Liver (tissue), 9 donors: ENCODE measurements around the gene ECPAS. TPM values are rescaled to one million over a fixed set of nuclear protein-coding genes. Genes with fewer than 3 reads are reported as not detected.

Source experiments
- DNase-seq: peaks from one replicate; pipeline ENCODE4 v3.0.0-alpha.2; 2017; ENCODE audit warnings: low spot score
- H3K27ac ChIP-seq, 2 donors: one replicate each; pipeline ENCODE4 v1.7.0; 2013; ENCODE audit warnings: inconsistent platforms in 2 of 2, low read length in 2 of 2, control low read depth in 1 of 2, low read depth in 1 of 2, mild to moderate bottlenecking in 1 of 2
- H3K27me3 ChIP-seq, 4 donors: one replicate each; pipeline versions ENCODE4 v1.6.1 to v1.7.0; 2013; ENCODE audit warnings: low read length in 3 of 4, inconsistent platforms in 1 of 4, mild to moderate bottlenecking in 1 of 4, moderate library complexity in 1 of 4; ENCODE audit not compliant: control insufficient read depth in 4 of 4, insufficient read depth in 4 of 4
- H3K36me3 ChIP-seq, 4 donors: one replicate each; pipeline versions ENCODE4 v1.6.1 to v1.7.0; 2013; ENCODE audit warnings: low read length in 3 of 4, mild to moderate bottlenecking in 3 of 4, low read depth in 1 of 4, moderate library complexity in 1 of 4; ENCODE audit not compliant: control insufficient read depth in 4 of 4, insufficient read depth in 3 of 4
- H3K4me1 ChIP-seq, 4 donors: one replicate each; pipeline versions ENCODE4 v1.6.1 to v1.7.0; 2013; ENCODE audit warnings: low read length in 3 of 4, mild to moderate bottlenecking in 3 of 4, moderate library complexity in 1 of 4; ENCODE audit not compliant: control insufficient read depth in 4 of 4, insufficient read depth in 4 of 4
- H3K4me3 ChIP-seq, 3 donors: one replicate each; pipeline versions ENCODE4 v1.6.1 to v1.7.0; 2013; ENCODE audit warnings: low read length in 3 of 3, control low read depth in 1 of 3, low read depth in 1 of 3, mild to moderate bottlenecking in 1 of 3
- H3K9ac ChIP-seq, 2 donors: one replicate each; pipeline ENCODE4 v1.7.0; 2013; ENCODE audit warnings: low read length in 2 of 2, mild to moderate bottlenecking in 2 of 2, moderate library complexity in 2 of 2, control low read depth in 1 of 2, low read depth in 1 of 2
- H3K9me3 ChIP-seq, 4 donors: one replicate each; pipeline versions ENCODE4 v1.6.1 to v1.7.0; 2013; ENCODE audit warnings: low read length in 3 of 4; ENCODE audit not compliant: control insufficient read depth in 4 of 4
- FOXA1 ChIP-seq: IDR thresholded peaks from 2 replicates; pipeline ENCODE4 v1.6.1; 2016; ENCODE audit warnings: antibody characterized with exemption
- FOXA2 ChIP-seq: IDR thresholded peaks from 2 replicates; pipeline ENCODE4 v1.6.1; 2016; ENCODE audit warnings: antibody characterized with exemption
- HNF4A ChIP-seq, 2 donors: conservative IDR thresholded peaks; 2 replicates each; pipeline ENCODE4 v1.6.1; 2016; ENCODE audit warnings: antibody characterized with exemption in 2 of 2, mild to moderate bottlenecking in 2 of 2
- HNF4G ChIP-seq: IDR thresholded peaks from 2 replicates; pipeline ENCODE4 v1.6.1; 2016; ENCODE audit warnings: antibody characterized with exemption
- JUND ChIP-seq, 2 donors: IDR thresholded peaks; 2 replicates each; pipeline ENCODE4 v1.6.1; 2016; ENCODE audit warnings: antibody characterized with exemption in 2 of 2
- NR2F2 ChIP-seq: IDR thresholded peaks from 2 replicates; pipeline ENCODE4 v1.6.1; 2016; ENCODE audit warnings: antibody characterized with exemption
- RAD21 ChIP-seq, 2 donors: IDR thresholded peaks; 2 replicates each; pipeline ENCODE4 v1.6.1; 2016; ENCODE audit warnings: antibody characterized with exemption in 2 of 2, mild to moderate bottlenecking in 2 of 2
- RXRA ChIP-seq, 2 donors: IDR thresholded peaks; 2 replicates each; pipeline ENCODE4 v1.6.1; 2017 to 2018; ENCODE audit warnings: antibody characterized with exemption in 2 of 2, mild to moderate bottlenecking in 1 of 2
- SP1 ChIP-seq: IDR thresholded peaks from 2 replicates; pipeline ENCODE4 v1.6.1; 2018; ENCODE audit warnings: antibody characterized with exemption, mild to moderate bottlenecking
- TAF1 ChIP-seq: conservative IDR thresholded peaks from 2 replicates; pipeline ENCODE4 v1.6.1; 2016; ENCODE audit warnings: antibody characterized with exemption, mild to moderate bottlenecking
- YY1 ChIP-seq: IDR thresholded peaks from 2 replicates; pipeline ENCODE4 v1.6.1; 2016; ENCODE audit warnings: antibody characterized with exemption, mild to moderate bottlenecking
- WGBS: extraction: QIAGEN DNeasy Blood & Tissue Kit; methylation state at CpG from one replicate; pipeline ENCODE4 v1.1.7; 2013; 5-methylcytosine and 5-hydroxymethylcytosine counted together
- polyA plus RNA-seq, 2 donors: library from polyadenylated mRNA; stranded (reverse) in 1 of 2; unstranded in 1 of 2; fragments of 200-250 nt in 1 of 2; fragments of >200 nt in 1 of 2; fragmentation: Nextera tagmentation in 1 of 2; extraction: Ambion mirVana in 1 of 2; gene quantifications; one replicate each; pipeline versions ENCODE4 v1.2.1 to v1.2.3, GENCODE V29; 2013 to 2015
- total RNA-seq, 2 donors: library from RNA; depleted of rRNA; stranded (reverse); fragments of >200 nt; gene quantifications; one replicate each; pipeline ENCODE4 v1.2.3, GENCODE V29; 2014
- TF ChIP-seq, protein P1 (sequence below): IDR thresholded peaks from 2 replicates; pipeline ENCODE4 v1.6.1; 2016; ENCODE audit warnings: antibody characterized with exemption, mild to moderate bottlenecking
- TF ChIP-seq, protein P2 (sequence below): IDR thresholded peaks from 2 replicates; pipeline ENCODE4 v1.6.1; 2016; ENCODE audit warnings: antibody characterized with exemption
- TF ChIP-seq, protein P3 (sequence below): fragments of 150-350 bp; IDR thresholded peaks from 2 replicates; pipeline ENCODE4 v1.5.1; 2017; ENCODE audit warnings: improper control_type of control experiment, low read depth, low read length; ENCODE audit not compliant: missing input control
- TF ChIP-seq, protein P4 (sequence below): IDR thresholded peaks from 2 replicates; pipeline ENCODE4 v1.6.1; 2016; ENCODE audit warnings: antibody characterized with exemption
- donor health status: healthy.
- donor health status: healthy.
- donor health status: healthy.
- donor health status: healthy.
- donor health status: healthy.

Gene ECPAS
- total and polyA plus RNA-seq, 4 donors: 14.7 to 60.8 (median 26.3) TPM

DNA sequence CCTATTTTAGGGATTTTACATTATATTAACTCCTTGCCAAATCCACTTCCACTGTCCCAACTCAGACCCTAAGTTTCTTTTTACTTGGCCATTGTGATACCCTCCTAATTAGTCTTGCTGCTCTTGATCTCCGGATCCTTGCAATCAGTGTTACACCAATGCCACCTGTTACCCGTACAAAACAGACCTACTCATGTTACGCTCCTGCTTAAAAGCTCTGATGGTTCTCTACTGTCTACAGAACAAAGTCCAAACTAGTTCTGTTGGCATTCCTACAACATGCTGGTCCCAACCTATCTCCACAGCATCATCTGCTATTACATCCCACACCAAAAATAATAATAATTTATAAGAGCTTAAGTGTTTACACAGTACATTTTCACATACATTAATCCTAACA, 9.8 kb downstream of the ECPAS start:
- 42% methylated on average over 3 of the region's 3 CpGs for WGBS
- Histone ChIP-seq H3K4me3 (no peak overlapping the region), H3K27me3 (no peaks in the 10 kb centered on the region), H3K9ac (no peak overlapping the region), H3K4me1 (peaks cover 11 to 26% (median 14%) of the 10 kb centered on the region in 4 donors), H3K36me3 (no peaks in the 10 kb centered on the region), H3K9me3 (no peaks in the 10 kb centered on the region), H3K27ac (no peak overlapping the region)
- TF ChIP-seq YY1 (peak; percentile 30), RAD21 (IDR thresholded peaks at IDR 0.05) (peak in 1 of 2 donors; percentile 24), RXRA (IDR thresholded peaks at IDR 0.05) (peak; percentile 15 to 21), HNF4A (conservative IDR thresholded peaks at IDR 0.05) (peak; percentile 90), SP1 (peak; percentile 71), TAF1 (no peak), FOXA1 (no peak), JUND (IDR thresholded peaks at IDR 0.05) (no peak), FOXA2 (peak; percentile 50), HNF4G (peak; percentile 60), NR2F2 (no peak)
- TF ChIP-seq, protein P1, sequence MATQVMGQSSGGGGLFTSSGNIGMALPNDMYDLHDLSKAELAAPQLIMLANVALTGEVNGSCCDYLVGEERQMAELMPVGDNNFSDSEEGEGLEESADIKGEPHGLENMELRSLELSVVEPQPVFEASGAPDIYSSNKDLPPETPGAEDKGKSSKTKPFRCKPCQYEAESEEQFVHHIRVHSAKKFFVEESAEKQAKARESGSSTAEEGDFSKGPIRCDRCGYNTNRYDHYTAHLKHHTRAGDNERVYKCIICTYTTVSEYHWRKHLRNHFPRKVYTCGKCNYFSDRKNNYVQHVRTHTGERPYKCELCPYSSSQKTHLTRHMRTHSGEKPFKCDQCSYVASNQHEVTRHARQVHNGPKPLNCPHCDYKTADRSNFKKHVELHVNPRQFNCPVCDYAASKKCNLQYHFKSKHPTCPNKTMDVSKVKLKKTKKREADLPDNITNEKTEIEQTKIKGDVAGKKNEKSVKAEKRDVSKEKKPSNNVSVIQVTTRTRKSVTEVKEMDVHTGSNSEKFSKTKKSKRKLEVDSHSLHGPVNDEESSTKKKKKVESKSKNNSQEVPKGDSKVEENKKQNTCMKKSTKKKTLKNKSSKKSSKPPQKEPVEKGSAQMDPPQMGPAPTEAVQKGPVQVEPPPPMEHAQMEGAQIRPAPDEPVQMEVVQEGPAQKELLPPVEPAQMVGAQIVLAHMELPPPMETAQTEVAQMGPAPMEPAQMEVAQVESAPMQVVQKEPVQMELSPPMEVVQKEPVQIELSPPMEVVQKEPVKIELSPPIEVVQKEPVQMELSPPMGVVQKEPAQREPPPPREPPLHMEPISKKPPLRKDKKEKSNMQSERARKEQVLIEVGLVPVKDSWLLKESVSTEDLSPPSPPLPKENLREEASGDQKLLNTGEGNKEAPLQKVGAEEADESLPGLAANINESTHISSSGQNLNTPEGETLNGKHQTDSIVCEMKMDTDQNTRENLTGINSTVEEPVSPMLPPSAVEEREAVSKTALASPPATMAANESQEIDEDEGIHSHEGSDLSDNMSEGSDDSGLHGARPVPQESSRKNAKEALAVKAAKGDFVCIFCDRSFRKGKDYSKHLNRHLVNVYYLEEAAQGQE: no peak
- TF ChIP-seq, protein P2, sequence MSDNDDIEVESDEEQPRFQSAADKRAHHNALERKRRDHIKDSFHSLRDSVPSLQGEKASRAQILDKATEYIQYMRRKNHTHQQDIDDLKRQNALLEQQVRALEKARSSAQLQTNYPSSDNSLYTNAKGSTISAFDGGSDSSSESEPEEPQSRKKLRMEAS: no peak
- TF ChIP-seq, protein P3, sequence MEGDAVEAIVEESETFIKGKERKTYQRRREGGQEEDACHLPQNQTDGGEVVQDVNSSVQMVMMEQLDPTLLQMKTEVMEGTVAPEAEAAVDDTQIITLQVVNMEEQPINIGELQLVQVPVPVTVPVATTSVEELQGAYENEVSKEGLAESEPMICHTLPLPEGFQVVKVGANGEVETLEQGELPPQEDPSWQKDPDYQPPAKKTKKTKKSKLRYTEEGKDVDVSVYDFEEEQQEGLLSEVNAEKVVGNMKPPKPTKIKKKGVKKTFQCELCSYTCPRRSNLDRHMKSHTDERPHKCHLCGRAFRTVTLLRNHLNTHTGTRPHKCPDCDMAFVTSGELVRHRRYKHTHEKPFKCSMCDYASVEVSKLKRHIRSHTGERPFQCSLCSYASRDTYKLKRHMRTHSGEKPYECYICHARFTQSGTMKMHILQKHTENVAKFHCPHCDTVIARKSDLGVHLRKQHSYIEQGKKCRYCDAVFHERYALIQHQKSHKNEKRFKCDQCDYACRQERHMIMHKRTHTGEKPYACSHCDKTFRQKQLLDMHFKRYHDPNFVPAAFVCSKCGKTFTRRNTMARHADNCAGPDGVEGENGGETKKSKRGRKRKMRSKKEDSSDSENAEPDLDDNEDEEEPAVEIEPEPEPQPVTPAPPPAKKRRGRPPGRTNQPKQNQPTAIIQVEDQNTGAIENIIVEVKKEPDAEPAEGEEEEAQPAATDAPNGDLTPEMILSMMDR: no peak
- TF ChIP-seq, protein P4, sequence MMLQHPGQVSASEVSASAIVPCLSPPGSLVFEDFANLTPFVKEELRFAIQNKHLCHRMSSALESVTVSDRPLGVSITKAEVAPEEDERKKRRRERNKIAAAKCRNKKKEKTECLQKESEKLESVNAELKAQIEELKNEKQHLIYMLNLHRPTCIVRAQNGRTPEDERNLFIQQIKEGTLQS: no peak
- DNase-seq: no peak

DNA sequence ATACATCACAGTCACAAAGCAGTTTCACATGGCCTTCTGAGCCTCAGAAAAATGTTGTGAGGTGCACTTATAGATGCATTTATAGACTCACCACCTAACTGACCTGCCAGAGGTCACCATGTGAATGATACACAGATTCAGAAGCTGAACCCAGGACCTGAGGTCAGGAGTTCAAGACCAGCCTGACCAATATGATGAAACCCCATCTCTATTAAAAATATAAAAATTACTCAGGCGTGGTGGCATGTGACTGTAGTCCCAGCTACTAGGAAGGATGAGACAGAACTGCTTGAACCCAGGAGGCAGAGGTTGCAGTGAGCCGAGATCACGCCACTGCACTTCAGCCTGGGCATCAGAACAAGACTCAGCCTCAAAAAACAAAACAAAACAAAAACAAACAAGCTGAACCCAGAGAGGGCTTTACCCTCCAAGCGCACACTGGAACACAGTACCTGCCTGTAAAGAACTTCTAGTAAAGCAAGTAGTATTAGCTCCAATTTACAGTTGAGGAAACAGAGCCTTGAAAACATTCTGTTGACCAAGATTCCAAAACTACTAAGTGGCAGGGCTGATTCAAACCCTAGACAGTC, 16.3 kb downstream of the ECPAS start:
- TF ChIP-seq RXRA (IDR thresholded peaks at IDR 0.05) (peak; percentile 13 to 42), SP1 (no peak), HNF4A (conservative IDR thresholded peaks at IDR 0.05) (peak; percentile 50 to 77)
- 56% methylated on average over 4 of the region's 4 CpGs for WGBS
- no peaks in the 10 kb centered on the region for H3K36me3 ChIP-seq
- H3K4me1 ChIP-seq: peaks cover 2 to 16% (median 7%) of the 10 kb centered on the region in 4 donors
- no peak overlapping the region for H3K4me3 ChIP-seq
- H3K9ac ChIP-seq: no peak overlapping the region
- DNase-seq: no peak
- H3K27ac ChIP-seq: no peak overlapping the region
- H3K9me3 ChIP-seq: no peaks in the 10 kb centered on the region
- no peaks in the 10 kb centered on the region for H3K27me3 ChIP-seq
